ENCODE data around the gene XRCC4.

DNA sequence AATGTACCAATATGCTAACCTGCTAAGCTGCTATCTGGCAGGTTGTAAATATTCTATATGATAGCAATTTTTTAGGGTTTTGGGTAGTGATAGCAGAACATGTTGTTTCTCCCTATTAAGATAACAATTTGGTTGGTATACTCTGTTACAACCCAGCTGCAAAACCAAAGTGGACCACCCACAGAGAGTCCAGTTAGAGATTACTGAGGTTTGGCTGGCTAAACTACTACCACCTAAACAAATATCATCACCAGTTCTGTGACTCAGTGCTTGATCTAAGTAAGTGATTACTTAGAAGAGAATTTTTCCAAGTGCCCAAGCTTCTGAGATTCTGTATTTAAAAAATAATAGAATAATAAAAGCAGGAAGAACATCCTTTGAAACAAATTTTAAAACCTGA is 72.3 kb downstream of the XRCC4 start:
- TF ChIP-seq, protein P1, sequence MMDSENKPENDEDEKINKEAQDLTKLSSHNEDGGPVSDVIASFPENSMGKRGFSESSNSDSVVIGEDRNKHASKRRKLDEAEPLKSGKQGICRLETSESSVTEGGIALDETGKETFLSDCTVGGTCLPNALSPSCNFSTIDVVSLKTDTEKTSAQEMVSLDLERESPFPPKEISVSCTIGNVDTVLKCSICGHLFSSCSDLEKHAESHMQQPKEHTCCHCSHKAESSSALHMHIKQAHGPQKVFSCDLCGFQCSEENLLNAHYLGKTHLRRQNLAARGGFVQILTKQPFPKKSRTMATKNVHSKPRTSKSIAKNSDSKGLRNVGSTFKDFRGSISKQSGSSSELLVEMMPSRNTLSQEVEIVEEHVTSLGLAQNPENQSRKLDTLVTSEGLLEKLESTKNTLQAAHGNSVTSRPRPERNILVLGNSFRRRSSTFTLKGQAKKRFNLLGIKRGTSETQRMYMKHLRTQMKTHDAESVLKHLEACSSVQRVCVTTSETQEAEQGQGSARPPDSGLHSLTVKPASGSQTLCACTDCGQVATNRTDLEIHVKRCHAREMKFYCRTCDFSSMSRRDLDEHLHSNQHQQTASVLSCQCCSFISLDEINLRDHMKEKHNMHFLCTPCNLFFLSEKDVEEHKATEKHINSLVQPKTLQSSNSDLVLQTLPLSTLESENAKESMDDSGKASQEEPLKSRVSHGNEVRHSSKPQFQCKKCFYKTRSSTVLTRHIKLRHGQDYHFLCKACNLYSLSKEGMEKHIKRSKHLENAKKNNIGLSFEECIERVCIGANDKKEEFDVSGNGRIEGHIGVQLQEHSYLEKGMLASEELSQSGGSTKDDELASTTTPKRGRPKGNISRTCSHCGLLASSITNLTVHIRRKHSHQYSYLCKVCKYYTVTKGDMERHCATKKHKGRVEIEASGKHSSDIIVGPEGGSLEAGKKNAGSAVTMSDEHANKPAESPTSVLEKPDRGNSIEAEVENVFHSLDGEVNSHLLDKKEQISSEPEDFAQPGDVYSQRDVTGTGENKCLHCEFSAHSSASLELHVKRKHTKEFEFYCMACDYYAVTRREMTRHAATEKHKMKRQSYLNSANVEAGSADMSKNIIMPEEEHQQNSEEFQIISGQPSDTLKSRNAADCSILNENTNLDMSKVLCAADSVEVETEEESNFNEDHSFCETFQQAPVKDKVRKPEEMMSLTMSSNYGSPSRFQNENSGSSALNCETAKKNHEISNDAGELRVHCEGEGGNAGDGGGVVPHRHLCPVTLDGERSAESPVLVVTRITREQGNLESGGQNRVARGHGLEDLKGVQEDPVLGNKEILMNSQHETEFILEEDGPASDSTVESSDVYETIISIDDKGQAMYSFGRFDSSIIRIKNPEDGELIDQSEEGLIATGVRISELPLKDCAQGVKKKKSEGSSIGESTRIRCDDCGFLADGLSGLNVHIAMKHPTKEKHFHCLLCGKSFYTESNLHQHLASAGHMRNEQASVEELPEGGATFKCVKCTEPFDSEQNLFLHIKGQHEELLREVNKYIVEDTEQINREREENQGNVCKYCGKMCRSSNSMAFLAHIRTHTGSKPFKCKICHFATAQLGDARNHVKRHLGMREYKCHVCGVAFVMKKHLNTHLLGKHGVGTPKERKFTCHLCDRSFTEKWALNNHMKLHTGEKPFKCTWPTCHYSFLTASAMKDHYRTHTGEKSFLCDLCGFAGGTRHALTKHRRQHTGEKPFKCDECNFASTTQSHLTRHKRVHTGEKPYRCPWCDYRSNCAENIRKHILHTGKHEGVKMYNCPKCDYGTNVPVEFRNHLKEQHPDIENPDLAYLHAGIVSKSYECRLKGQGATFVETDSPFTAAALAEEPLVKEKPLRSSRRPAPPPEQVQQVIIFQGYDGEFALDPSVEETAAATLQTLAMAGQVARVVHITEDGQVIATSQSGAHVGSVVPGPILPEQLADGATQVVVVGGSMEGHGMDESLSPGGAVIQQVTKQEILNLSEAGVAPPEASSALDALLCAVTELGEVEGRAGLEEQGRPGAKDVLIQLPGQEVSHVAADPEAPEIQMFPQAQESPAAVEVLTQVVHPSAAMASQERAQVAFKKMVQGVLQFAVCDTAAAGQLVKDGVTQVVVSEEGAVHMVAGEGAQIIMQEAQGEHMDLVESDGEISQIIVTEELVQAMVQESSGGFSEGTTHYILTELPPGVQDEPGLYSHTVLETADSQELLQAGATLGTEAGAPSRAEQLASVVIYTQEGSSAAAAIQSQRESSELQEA (CRISPR knock-in tag; IDR thresholded peaks at IDR 0.05; ENCODE audit: not compliant biosample characterization) = no peak
- no peak for TF ChIP-seq ZBTB21 (CRISPR knock-in tag; IDR thresholded peaks at IDR 0.05)
- TF ChIP-seq, protein P2, sequence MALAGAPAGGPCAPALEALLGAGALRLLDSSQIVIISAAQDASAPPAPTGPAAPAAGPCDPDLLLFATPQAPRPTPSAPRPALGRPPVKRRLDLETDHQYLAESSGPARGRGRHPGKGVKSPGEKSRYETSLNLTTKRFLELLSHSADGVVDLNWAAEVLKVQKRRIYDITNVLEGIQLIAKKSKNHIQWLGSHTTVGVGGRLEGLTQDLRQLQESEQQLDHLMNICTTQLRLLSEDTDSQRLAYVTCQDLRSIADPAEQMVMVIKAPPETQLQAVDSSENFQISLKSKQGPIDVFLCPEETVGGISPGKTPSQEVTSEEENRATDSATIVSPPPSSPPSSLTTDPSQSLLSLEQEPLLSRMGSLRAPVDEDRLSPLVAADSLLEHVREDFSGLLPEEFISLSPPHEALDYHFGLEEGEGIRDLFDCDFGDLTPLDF (CRISPR knock-in tag; IDR thresholded peaks at IDR 0.05) = no peak
- TF ChIP-seq, protein P3, sequence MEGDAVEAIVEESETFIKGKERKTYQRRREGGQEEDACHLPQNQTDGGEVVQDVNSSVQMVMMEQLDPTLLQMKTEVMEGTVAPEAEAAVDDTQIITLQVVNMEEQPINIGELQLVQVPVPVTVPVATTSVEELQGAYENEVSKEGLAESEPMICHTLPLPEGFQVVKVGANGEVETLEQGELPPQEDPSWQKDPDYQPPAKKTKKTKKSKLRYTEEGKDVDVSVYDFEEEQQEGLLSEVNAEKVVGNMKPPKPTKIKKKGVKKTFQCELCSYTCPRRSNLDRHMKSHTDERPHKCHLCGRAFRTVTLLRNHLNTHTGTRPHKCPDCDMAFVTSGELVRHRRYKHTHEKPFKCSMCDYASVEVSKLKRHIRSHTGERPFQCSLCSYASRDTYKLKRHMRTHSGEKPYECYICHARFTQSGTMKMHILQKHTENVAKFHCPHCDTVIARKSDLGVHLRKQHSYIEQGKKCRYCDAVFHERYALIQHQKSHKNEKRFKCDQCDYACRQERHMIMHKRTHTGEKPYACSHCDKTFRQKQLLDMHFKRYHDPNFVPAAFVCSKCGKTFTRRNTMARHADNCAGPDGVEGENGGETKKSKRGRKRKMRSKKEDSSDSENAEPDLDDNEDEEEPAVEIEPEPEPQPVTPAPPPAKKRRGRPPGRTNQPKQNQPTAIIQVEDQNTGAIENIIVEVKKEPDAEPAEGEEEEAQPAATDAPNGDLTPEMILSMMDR (CRISPR knock-in tag; IDR thresholded peaks at IDR 0.05) = no peak
- no peak for TF ChIP-seq ZBTB7A (CRISPR knock-in tag; IDR thresholded peaks at IDR 0.05)
- TF ChIP-seq WIZ (CRISPR knock-in tag; IDR thresholded peaks at IDR 0.05) = no peak
- TF ChIP-seq GATAD1 (CRISPR knock-in tag; IDR thresholded peaks at IDR 0.05) = no peak
- TF ChIP-seq JUNB (CRISPR knock-in tag; IDR thresholded peaks at IDR 0.05; ENCODE audit: borderline replicate concordance) = no peak
- TF ChIP-seq, protein P4, sequence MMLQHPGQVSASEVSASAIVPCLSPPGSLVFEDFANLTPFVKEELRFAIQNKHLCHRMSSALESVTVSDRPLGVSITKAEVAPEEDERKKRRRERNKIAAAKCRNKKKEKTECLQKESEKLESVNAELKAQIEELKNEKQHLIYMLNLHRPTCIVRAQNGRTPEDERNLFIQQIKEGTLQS (CRISPR knock-in tag; IDR thresholded peaks at IDR 0.05) = no peak
